ENCODE data around the gene TBC1D24. TPM values are rescaled to one million over a fixed set of nuclear protein-coding genes. Genes with fewer than 3 reads are reported as not detected.

TBC1D24 gene
- polyA plus RNA-seq, 12 donors, result 9.8 to 31.6 (median 19.9) TPM; not detected in 1

GRCh38 chr16:2480948-2481347, 6.0 kb downstream of the TBC1D24 start:
- no peak for DNase-seq

GRCh38 chr16:2481676-2482075, 6.7 kb downstream of the TBC1D24 start:
- DNase-seq, result no peak

GRCh38 chr16:2482249-2482648, 7.3 kb downstream of the TBC1D24 start:
- DNase-seq, result no peak

GRCh38 chr16:2482708-2483534, 8.0 kb downstream of the TBC1D24 start:
- no peak for DNase-seq

- DNase-seq, result no peak
Measured at GRCh38 chr16:2483939-2484897, 9.3 kb downstream of the TBC1D24 start.

DNA sequence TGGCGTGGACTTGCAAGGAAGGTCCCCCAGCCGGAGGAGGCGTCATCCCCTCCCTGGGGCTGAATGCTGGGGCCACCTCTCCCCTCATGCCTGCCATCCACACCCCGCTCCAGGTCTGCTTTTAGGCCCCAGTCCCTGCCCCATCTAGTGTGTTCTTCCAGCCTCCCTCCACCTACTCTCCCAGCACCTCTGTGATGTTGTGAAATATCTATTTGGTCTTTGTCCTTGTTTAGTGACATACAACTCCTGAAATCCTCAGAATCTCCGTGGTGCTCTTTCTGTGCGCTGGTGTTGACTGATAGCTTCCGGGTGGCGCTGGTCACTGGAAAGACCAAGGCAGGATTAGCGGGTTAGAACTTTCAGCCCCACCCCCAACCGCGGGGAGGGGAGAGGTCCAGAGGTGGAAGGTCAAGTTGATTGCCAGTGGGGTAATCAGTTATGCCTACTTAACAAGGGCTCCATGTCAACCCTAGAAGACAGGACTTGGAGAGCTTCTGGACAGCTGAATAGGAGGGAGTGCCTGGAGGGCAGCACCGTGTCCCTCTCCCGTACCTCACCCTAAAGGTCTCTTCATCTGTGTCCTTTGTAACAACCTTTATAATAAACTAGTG, 10.1 kb downstream of the TBC1D24 start:
- no peak for DNase-seq

GRCh38 chr16:2485811-2486507, 11.0 kb downstream of the TBC1D24 start:
- DNase-seq, result no peak

GRCh38 chr16:2486645-2487516, 12.0 kb downstream of the TBC1D24 start:
- no peak for DNase-seq

DNA sequence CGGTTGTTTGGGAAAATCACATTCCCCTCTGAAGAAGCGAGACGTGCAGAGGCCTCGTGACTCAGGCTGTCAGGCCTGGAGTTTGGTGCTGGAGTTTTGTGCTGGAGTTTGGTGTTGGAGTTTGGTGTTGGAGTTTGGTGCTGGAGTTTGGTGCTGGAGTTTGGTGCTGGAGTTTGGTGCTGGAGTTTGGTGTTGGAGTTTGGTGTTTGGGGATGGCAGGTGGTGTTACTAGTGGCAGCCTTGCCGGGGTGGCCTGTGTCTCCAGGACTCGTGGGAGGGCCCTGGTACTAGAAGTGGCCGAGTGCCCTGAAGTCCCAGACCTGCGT, 12.6 kb downstream of the TBC1D24 start:
- DNase-seq, result no peak

- no peak for DNase-seq
Measured at GRCh38 chr16:2487903-2488531, 13.1 kb downstream of the TBC1D24 start.

GRCh38 chr16:2489581-2489980, 14.7 kb downstream of the TBC1D24 start:
- DNase-seq, result no peak

DNA sequence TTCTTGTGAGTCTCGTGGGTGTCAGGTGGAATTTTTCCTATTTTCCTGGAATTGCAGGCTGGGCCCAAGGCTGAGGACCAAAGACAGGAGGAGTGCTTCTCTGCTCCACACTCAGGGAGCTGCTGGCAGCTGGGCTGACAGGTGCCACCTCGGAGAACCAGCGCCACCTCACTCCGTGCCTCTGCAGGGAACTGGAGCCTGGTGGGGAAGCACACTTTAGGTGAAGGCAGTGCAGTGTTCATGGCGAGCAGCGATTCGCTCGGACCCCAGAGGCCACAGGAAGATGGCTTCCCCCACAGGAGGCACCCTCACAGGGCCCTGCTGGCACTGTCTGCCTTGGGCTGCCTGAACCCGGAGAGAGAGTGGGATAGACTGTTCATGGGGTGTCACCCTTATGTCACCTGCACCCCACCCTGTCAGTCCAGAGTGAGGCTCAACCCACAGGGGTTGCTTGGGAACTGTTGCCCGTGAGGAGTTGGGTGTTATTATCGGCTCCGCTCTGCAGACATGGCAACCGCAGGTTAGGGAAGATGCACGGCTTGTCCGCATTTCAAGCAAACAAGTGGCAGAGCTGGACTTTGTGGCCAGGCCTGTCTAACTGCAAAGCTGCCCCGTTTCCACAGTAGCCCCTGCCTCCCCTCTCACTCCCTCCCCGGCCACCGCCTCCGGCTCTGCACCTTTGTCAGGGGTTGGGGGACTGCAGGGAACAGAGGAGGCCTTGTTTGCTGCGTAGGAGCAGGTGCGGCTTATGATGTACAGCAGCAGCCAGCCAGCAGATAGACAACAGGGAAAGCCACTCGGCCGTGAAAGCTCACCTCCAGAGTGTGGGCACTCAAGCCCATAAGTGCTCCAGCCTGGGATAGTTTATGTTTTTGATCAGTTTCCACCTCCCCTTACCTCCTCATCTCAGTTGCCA, 15.5 kb downstream of the TBC1D24 start:
- DNase-seq, result no peak

DNA sequence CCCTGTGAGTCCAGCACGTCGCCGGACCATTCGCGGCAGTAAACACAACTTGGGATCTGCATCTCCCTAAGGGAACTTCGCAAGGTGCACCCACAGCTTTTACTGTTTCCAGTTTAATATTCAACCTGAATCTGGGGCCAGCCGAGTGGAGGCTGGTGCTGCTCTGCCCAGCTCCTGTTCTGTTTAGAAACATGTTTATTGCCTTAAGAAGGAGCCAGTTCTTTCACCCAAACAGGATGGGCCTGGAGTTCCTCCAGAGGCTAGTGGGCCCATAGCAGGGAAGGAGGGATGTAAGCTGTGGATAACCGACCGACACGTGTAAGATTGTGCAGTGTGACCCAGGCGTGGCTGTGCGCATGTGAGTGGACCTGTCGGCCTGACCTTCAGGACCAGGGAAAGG, 17.4 kb downstream of the TBC1D24 start:
- DNase-seq, result no peak

DNA sequence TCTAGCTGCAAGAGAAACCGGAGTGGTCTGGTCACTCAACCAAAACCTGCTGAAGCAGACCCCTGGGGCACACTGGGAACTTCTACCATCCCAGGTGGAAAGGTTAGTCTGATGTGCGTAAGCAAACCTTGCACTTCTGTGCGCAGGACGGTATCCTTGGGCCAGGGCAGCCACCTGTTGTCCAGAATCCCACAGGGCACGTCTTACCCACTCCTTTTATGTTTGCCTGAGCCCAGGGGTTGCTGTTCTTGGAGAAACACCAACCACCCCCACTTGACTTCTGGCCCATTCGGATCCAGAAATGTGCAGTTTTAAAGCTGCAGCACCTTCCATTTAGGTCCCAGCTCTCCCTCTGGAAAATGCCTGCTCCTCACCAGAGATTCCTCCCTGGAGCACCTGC, 18.7 kb downstream of the TBC1D24 start:
- DNase-seq, result no peak

GRCh38 chr16:2494616-2495015, 19.7 kb downstream of the TBC1D24 start:
- no peak for DNase-seq

GRCh38 chr16:2495041-2495440, 20.1 kb downstream of the TBC1D24 start:
- DNase-seq, result no peak

DNA sequence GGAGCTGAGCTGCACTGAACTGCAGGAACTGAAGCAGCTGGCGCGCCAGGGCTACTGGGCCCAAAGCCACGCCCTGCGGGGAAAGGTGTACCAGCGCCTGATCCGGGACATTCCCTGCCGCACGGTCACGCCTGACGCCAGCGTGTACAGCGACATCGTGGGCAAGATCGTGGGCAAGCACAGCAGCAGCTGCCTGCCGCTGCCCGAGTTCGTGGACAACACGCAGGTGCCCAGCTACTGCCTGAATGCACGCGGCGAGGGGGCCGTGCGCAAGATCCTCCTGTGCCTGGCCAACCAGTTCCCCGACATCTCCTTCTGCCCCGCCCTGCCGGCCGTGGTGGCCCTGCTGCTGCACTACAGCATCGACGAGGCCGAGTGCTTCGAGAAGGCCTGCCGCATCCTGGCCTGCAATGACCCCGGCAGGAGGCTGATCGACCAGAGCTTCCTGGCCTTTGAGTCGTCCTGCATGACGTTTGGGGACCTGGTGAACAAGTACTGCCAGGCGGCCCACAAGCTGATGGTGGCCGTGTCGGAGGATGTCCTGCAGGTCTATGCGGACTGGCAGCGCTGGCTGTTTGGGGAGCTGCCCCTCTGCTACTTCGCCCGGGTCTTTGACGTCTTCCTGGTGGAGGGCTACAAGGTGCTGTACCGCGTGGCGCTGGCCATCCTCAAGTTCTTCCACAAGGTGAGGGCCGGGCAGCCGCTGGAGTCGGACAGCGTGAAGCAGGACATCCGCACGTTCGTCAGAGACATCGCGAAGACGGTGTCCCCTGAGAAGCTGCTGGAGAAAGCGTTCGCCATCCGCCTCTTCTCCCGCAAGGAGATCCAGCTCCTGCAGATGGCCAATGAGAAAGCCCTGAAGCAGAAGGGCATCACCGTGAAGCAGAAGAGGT, 21.5 kb downstream of the TBC1D24 start:
- DNase-seq, result no peak

DNA sequence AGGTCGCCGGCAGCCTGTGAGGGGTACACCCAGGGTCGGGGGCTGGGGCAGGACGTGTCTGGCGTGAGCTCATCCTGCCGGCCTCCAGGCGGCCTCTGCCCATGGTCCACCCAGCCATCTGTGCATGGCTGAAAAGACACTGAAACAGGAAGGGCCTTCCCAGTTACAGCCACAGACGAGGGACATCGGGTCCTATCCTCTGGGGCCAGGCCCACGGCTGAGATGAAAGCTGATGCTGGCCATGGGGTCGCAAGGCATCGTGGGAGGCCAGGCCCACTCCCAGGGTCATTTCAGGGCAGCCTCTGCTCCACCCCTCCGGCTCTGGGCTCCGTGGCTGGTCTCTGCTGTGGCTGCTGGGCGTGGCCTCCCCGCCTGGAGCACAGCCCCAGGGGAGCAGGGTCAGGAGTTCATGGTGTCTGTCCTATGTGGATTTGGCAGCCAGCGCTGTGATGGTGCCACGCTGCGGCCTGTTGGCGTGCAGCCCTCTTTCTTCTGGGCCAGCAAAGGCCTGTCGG, 22.2 kb downstream of the TBC1D24 start:
- no peak for DNase-seq

All from muscle of arm (tissue), 12 donors.